OCI-LY1 (cell line): ENCODE measurements around the gene ZMYND19.

Experiments used
- H2AFZ ChIP-seq: fragments of 200-600 bp; sonication (generic), shearing (Covaris generic); 2 replicates; pipeline ENCODE4 v1.6.0; 2014; ENCODE audit warnings: antibody characterized with exemption, mild to moderate bottlenecking, low read length
- H3F3A ChIP-seq: fragments of 200-600 bp; sonication (generic), shearing (Covaris generic); 2 replicates; pipeline ENCODE4 v1.6.0; 2014; ENCODE audit warnings: mild to moderate bottlenecking, antibody characterized with exemption, low read length, moderate library complexity; ENCODE audit not compliant: insufficient read depth
- H3K27ac ChIP-seq: fragments of 200-600 bp; sonication (generic); 2 replicates; pipeline ENCODE4 v1.5.1; 2014; ENCODE audit warnings: low read length, mixed run types, mild to moderate bottlenecking, low read depth; ENCODE audit not compliant: poor library complexity, severe bottlenecking
- H3K27me3 ChIP-seq: fragments of 200-600 bp; sonication (generic); 2 replicates; pipeline ENCODE4 v1.6.0; 2014; ENCODE audit warnings: antibody characterized with exemption, mild to moderate bottlenecking, low read length, moderate library complexity; ENCODE audit not compliant: insufficient read depth
- H3K36me3 ChIP-seq: fragments of 200-600 bp; sonication (generic); 2 replicates; pipeline ENCODE4 v1.6.1; 2014; ENCODE audit warnings: mild to moderate bottlenecking, antibody characterized with exemption, low read length, moderate library complexity, mixed read lengths; ENCODE audit not compliant: insufficient read depth
- H3K4me1 ChIP-seq: fragments of 200-600 bp; sonication (generic); 2 replicates; pipeline ENCODE4 v1.5.1; 2014; ENCODE audit warnings: mild to moderate bottlenecking, low read length, moderate library complexity; ENCODE audit not compliant: insufficient read depth, severe bottlenecking
- H3K4me2 ChIP-seq: fragments of 200-600 bp; sonication (generic), shearing (Covaris generic); 2 replicates; pipeline ENCODE4 v1.6.1; 2014; ENCODE audit warnings: low read length
- H3K4me3 ChIP-seq: fragments of 200-600 bp; sonication (generic); 2 replicates; pipeline ENCODE4 v1.5.1; 2014; ENCODE audit warnings: low read length, low read depth, mild to moderate bottlenecking, mixed read lengths; ENCODE audit not compliant: poor library complexity, severe bottlenecking
- H3K79me2 ChIP-seq: fragments of 200-600 bp; shearing (Covaris generic); 2 replicates; pipeline ENCODE4 v1.6.1; 2016; ENCODE audit warnings: mixed run types, low read length, mixed read lengths; ENCODE audit not compliant: insufficient read depth
- H3K9ac ChIP-seq: fragments of 200-600 bp; sonication (generic), shearing (Covaris generic); 2 replicates; pipeline ENCODE4 v1.6.1; 2014; ENCODE audit warnings: mild to moderate bottlenecking, low read length, mixed read lengths
- H3K9me2 ChIP-seq: fragments of 200-600 bp; sonication (generic), shearing (Covaris generic); 2 replicates; pipeline ENCODE4 v1.6.1; 2014; ENCODE audit warnings: low read depth, mild to moderate bottlenecking, low read length, mixed read lengths
- H3K9me3 ChIP-seq: fragments of 200-600 bp; shearing (Covaris generic); 2 replicates; pipeline ENCODE4 v1.6.1; 2014; ENCODE audit warnings: low read length, mixed read lengths
- H4K20me1 ChIP-seq: fragments of 200-600 bp; sonication (generic), shearing (Covaris generic); 2 replicates; pipeline ENCODE4 v1.6.0; 2016; ENCODE audit warnings: mild to moderate bottlenecking, low read length; ENCODE audit not compliant: insufficient read depth
- CTCF ChIP-seq: fragments of 200-600 bp; sonication (generic), shearing (Covaris generic); IDR thresholded peaks from 2 replicates; pipeline ENCODE4 v1.5.1; 2017; ENCODE audit warnings: mild to moderate bottlenecking, antibody characterized with exemption, low read length, moderate library complexity, mixed read lengths
- EZH2 ChIP-seq: fragments of 200-600 bp; sonication (generic), shearing (Covaris generic); IDR thresholded peaks from 2 replicates; pipeline ENCODE4 v1.8.0; 2017; ENCODE audit warnings: borderline replicate concordance, mixed run types, mild to moderate bottlenecking, antibody characterized with exemption, low read length, moderate library complexity, mixed read lengths

Gene ZMYND19

GRCh38 chr9:137621131-137621757 lies 30.9 kb upstream of the ZMYND19 start:
- H3K9ac ChIP-seq = peak overlapping the region; percentile 95; the same call in 1 of the 2 replicates
- peaks cover 39% of the 10 kb centered on the region for H3K36me3 ChIP-seq
- H3K9me2 ChIP-seq = no peaks in the 10 kb centered on the region
- H3K4me1 ChIP-seq = peaks cover 55% of the 10 kb centered on the region
- H3K27ac ChIP-seq = peak overlapping the region; percentile 60
- TF ChIP-seq CTCF = peak; percentile 47
- TF ChIP-seq EZH2 = no peak
- no peaks in the 10 kb centered on the region for H3K9me3 ChIP-seq
- no peak overlapping the region for H2AFZ ChIP-seq
- H3K4me2 ChIP-seq = peak overlapping the region; percentile 97
- peak overlapping the region; percentile 82 for H3K4me3 ChIP-seq
- no peaks in the 10 kb centered on the region for H3F3A ChIP-seq
- H4K20me1 ChIP-seq = no peaks in the 10 kb centered on the region
- peaks cover 78% of the 10 kb centered on the region for H3K79me2 ChIP-seq
- no peaks in the 10 kb centered on the region for H3K27me3 ChIP-seq

- Histone ChIP-seq H3K9me2 (no peaks in the 10 kb centered on the region), H3K4me2 (peak overlapping the region; percentile 97), H3K27ac (peak overlapping the region; percentile 60), H3K27me3 (no peaks in the 10 kb centered on the region), H3K4me1 (peaks cover 54% of the 10 kb centered on the region), H3K36me3 (peaks cover 45% of the 10 kb centered on the region), H3F3A (no peaks in the 10 kb centered on the region), H2AFZ (no peak overlapping the region), H4K20me1 (no peaks in the 10 kb centered on the region), H3K9ac (peak overlapping the region; percentile 95), H3K9me3 (no peaks in the 10 kb centered on the region), H3K79me2 (peaks cover 71% of the 10 kb centered on the region), H3K4me3 (peak overlapping the region; percentile 82)
- TF ChIP-seq EZH2 = no peak
- no peak for TF ChIP-seq CTCF
These were observed 30.3 kb upstream of the ZMYND19 start for GRCh38 chr9:137620581-137620980.

DNA sequence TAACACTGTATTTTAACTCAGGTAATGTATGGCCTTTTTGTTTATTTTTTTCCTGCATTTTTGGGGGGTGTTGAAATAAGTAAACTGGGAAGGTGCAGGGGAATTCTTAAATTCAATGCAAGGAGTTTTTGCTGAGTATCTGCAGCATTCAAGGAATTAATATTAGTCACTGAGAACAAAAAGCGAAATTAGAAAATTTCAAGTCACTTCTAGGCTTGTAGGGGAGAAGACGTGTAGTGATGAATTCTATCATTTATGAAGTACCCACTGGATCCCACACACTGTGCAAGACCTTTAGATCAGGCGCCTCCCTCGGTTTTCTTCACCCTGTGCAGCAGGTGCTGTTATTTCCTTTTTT lies 29.7 kb upstream of the ZMYND19 start:
- Histone ChIP-seq H3K4me2 (peak overlapping the region; percentile 97), H3K27ac (peak overlapping the region; percentile 70), H3K4me3 (peak overlapping the region; percentile 82), H3K9me2 (no peaks in the 10 kb centered on the region), H3K79me2 (peaks cover 65% of the 10 kb centered on the region), H4K20me1 (no peaks in the 10 kb centered on the region), H3K4me1 (peaks cover 48% of the 10 kb centered on the region), H3K9ac (peak overlapping the region; percentile 95), H3F3A (no peaks in the 10 kb centered on the region), H3K27me3 (no peaks in the 10 kb centered on the region), H3K9me3 (no peaks in the 10 kb centered on the region), H2AFZ (no peak overlapping the region), H3K36me3 (peaks cover 51% of the 10 kb centered on the region)
- TF ChIP-seq EZH2 = no peak
- TF ChIP-seq CTCF = no peak
